HG02973 (cell line): ENCODE data around the gene ITK.
"Not testable (repeated sequence)": the region's sequence is repeated elsewhere in the genome, so short reads cannot be mapped to it uniquely, and the experiment has no call there.

Experiments
- ATAC-seq: cut with Tn5 transposase; IDR thresholded peaks from one replicate; pipeline ENCODE4 v1.9.1; 2021; ENCODE audit warnings: moderate library complexity; ENCODE audit not compliant: unreplicated experiment

ITK gene

GRCh38 chr5:157205708-157206107, 25.1 kb downstream of the ITK start:
- no peak for ATAC-seq

DNA sequence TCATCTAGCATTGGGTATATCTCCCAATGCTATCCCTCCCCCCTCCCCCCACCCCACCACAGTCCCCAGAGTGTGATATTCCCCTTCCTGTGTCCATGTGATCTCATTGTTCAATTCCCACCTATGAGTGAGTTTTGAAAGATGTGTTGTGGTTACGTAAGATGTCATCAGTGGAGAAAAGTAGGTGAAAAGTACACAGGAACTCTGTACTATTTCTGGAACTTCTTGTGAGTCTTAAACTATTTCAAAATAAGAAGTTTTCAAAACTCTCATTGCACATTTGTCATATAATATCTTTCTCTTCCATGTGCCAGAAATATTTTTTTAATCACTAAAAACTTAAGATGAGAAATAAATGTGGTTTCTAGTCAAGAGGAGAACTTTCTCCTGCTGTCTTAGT, 30.0 kb downstream of the ITK start:
- not testable (repeated sequence) for ATAC-seq

GRCh38 chr5:157212307-157212706, 31.7 kb downstream of the ITK start:
- no peak for ATAC-seq

DNA sequence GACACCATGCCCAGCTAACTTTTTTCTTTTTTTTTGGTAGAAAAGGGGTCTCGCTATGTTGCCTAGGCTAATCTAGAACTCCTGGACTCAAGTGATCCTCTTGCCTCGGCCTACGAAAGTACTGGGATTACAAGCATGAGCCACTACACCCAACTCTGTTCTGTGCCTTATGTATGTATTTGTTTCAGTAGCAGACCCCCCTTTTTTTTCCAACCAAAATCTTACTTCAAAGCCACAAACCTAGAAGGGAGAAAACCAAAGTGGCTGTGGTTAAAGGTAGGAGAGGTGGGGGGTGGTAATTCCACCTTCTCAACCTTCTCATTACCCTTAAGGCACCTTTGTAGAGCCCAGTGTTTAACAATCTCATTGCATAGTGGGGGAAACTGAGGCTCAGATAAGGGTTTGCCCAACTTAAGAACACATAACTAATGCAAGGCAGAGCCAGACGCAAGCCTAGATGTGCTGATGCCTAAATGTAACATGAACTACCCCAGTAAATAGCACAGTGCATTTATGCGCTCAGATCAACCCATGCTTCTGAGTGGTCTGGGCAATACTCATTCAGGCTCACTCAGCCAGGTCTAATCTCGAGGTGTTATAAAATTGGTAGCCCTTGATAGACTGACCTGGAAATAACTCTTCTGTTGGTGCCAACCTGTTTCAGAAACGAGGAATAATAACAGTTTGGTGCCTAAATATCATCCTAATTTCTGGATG, 33.0 kb downstream of the ITK start:
- ATAC-seq, result no peak

DNA sequence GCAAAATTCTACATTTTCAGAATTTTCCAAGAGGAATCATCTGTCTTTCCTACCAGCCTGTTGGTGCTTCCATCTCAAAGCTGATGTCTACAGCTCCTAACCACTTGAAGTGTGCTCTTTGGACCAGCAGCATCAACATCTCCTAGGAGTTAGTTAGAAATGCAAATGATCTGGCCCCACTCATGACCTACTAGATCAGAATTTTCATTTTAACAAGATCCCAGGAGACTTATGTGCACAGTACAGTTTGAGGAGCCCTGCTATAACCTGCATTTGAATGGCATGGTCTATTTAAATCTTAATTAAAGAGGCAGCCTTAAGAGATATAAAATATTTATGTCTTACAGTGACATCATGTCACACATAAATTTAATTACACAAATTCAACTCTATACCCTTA, 33.8 kb downstream of the ITK start:
- ATAC-seq, result no peak

- no peak for ATAC-seq
Measured at GRCh38 chr5:157214861-157215513, 34.3 kb downstream of the ITK start.

- no peak for ATAC-seq
Measured at GRCh38 chr5:157215514-157216167, 35.0 kb downstream of the ITK start.

- ATAC-seq, result no peak
Measured at GRCh38 chr5:157216391-157217142, 35.9 kb downstream of the ITK start.

GRCh38 chr5:157217289-157218024, 36.8 kb downstream of the ITK start:
- ATAC-seq, result no peak

DNA sequence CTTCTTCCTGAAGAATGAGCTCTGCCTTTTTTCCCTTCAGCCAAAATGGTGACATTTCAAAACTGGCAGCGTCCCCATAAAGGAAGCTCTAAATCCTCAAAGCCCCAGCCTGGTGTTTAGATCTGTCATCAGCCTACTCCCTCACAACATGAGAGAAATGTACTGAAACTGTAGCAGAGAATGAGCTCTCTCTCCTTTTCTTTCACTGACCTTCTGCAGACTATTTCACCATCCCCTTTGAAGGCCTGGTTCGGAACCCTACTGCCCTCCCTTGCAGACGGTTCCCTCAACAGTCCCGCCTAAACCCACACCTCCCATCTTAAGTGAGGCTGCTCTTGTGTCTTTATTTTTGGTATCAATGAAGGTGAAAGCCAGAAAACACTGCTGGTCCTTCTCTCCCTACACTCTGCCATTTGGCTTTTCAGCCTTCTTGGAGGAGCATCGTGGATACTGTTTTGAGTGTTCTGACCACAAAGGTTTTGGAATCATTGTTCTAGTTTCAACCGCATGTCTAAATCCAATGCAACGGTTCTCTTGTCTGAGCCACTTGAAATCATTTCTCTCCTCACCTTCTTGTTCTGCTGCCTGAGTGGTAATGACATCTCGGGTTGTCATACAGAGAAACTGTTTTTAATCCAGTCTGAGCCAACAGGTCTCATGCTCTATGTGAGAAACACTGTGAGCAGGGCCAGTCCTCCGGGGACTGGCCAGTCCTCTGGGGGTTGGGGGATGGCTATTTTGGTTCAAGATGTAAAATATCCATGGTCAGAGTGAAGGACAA, 39.0 kb downstream of the ITK start:
- peak; percentile 65 for ATAC-seq

- no peak for ATAC-seq
Measured at GRCh38 chr5:157221959-157222358, 41.3 kb downstream of the ITK start.

- no peak for ATAC-seq
Measured at GRCh38 chr5:157222506-157223230, 42.0 kb downstream of the ITK start.

- no peak for ATAC-seq
Measured at GRCh38 chr5:157225469-157226422, 45.1 kb downstream of the ITK start.

DNA sequence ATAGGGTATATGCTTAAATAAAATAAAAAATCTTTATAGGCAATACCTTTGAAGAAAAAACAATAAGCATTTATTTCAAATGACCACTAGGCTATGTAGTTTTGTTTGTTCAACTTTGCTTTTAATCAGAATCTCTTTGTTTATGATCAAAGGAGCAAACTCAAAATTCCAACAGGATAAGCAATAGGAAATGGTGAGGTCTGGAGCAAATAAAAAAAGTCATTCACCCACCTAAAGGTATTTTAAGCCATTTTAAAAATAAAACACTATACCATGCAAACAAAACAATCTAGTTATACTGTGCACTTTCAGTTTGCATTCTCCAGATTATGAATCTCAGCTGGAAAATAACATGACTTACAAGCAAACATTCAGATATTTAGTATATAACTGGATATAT, 50.0 kb downstream of the ITK start:
- no peak for ATAC-seq

- ATAC-seq, result no peak
Measured at GRCh38 chr5:157232706-157233105, 52.1 kb downstream of the ITK start.

- no peak for ATAC-seq
Measured at GRCh38 chr5:157233515-157233914, 52.9 kb downstream of the ITK start.

- no peak for ATAC-seq
Measured at GRCh38 chr5:157236423-157236822, 55.8 kb downstream of the ITK start.

GRCh38 chr5:157241483-157241882, 60.8 kb downstream of the ITK start:
- ATAC-seq, result no peak
